ENCODE data around the gene LLGL2. TPM values are rescaled to one million over a fixed set of nuclear protein-coding genes. Genes with fewer than 3 reads are reported as not detected.

LLGL2 gene
- total RNA-seq, 2 experiments from 2014 or later = 15.6 to 17.1 TPM

DNA sequence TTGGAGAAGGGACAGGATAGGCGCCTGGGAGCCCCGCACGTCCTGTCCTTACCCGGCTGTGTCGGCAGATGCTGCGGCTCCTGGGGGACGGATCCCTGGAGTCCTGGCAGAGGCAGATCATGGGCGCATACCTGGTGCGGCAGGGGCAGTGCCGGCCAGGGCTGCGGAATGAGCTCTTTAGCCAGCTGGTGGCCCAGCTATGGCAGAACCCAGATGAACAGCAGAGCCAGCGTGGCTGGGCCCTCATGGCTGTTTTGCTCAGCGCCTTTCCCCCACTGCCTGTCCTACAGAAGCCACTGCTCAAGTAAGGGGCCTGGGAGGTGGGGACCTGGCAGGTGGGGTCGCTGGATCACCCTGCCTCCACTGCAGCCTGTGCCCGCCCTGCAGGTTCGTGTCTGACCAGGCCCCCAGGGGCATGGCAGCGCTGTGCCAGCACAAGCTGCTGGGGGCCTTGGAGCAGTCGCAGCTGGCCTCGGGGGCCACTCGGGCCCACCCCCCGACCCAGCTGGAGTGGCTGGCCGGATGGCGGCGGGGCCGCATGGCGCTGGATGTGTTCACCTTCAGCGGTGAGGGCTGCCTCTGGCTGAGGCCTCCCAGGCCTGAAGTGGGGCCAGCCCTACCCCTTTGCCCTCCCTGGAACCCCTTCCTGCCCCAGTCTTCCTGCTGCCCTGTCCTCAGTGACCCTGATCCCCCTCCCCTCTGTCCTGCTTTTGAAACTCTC is 87.6 kb downstream of the LLGL2 start:
- CTCF ChIA-PET = interaction anchor here (1.7 kb wide), 1 partner anchor 20 kb away, joined by 5 read pairs; the partner anchor contains the start of gene SMIM5
- Mint-ChIP-seq H3K36me3 (no peaks in the 10 kb centered on the region), H3K9me3 (no peaks in the 10 kb centered on the region), H3K4me1 (ENCODE audit: low read depth) (no peaks in the 10 kb centered on the region), H3K27me3 (no peaks in the 10 kb centered on the region), H3K27ac (no peak overlapping the region), H3K4me3 (no peak overlapping the region)
- POLR2A ChIA-PET = no interaction called here
- intact Hi-C loops (cut with micrococcal nuclease) = no loop called here
- no peak for DNase-seq

- intact Hi-C loops (cut with micrococcal nuclease) = no loop called here
- POLR2A ChIA-PET = no interaction called here
- Mint-ChIP-seq H3K36me3 (no peaks in the 10 kb centered on the region), H3K4me1 (ENCODE audit: low read depth) (no peaks in the 10 kb centered on the region), H3K9me3 (no peaks in the 10 kb centered on the region), H3K27ac (no peak overlapping the region), H3K27me3 (no peaks in the 10 kb centered on the region), H3K4me3 (no peak overlapping the region)
- CTCF ChIA-PET = interaction anchor here (1.7 kb wide), 1 partner anchor 19 kb away, joined by 5 read pairs; the partner anchor contains the start of gene SMIM5
- no peak for DNase-seq
Measured at GRCh38 chr17:75614006-75614405, 88.5 kb downstream of the LLGL2 start.

DNA sequence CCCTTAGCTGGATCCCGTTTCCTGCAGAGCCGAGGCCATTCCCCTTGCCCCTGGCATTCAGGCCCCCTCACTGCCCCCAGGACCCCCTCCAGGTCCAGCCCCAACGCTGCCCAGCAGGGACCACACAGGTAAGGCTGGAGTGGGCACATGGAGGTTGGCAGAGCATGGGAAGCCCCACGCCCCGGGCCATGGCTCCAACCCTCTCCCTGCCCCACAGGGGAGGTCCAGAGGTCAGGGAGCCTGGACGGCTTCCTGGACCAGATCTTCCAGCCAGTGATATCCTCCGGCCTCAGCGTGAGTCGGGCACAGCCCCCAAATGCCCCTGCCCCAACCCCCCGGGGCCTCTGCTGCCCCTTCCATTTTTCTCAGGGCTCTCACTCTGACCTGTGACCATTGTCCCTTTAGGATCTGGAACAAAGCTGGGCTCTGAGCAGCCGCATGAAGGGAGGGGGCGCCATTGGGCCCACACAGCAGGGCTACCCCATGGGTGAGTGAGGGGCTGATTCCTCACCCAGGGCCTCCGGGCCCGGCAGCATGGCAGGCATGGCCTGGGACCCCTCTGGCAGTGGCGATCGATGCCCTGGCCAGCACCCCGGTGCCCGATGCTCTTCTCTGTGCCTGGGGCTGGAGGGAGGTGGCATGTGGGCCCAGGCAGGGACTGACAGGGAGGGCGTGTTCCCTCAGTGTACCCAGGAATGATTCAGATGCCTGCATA is 89.2 kb downstream of the LLGL2 start:
- POLR2A ChIA-PET = no interaction called here
- H3K27ac Mint-ChIP-seq = no peak overlapping the region

GRCh38 chr17:75615301-75615700 is 89.8 kb downstream of the LLGL2 start:
- Mint-ChIP-seq H3K27me3 (no peaks in the 10 kb centered on the region), H3K4me1 (ENCODE audit: low read depth) (no peaks in the 10 kb centered on the region), H3K9me3 (no peaks in the 10 kb centered on the region), H3K36me3 (no peaks in the 10 kb centered on the region), H3K4me3 (no peak overlapping the region), H3K27ac (no peak overlapping the region)
- POLR2A ChIA-PET = no interaction called here
- intact Hi-C loops (cut with micrococcal nuclease) = no loop called here
- CTCF ChIA-PET = no interaction called here
- DNase-seq = no peak

More for the DNA sequence above, 89.2 kb downstream of the LLGL2 start:
- Mint-ChIP-seq H3K27me3 (no peaks in the 10 kb centered on the region), H3K36me3 (no peaks in the 10 kb centered on the region), H3K9me3 (no peaks in the 10 kb centered on the region), H3K4me1 (ENCODE audit: low read depth) (no peaks in the 10 kb centered on the region), H3K4me3 (no peak overlapping the region)
- DNase-seq = no peak
- CTCF ChIA-PET = no interaction called here
- intact Hi-C loops (cut with micrococcal nuclease) = no loop called here

DNA sequence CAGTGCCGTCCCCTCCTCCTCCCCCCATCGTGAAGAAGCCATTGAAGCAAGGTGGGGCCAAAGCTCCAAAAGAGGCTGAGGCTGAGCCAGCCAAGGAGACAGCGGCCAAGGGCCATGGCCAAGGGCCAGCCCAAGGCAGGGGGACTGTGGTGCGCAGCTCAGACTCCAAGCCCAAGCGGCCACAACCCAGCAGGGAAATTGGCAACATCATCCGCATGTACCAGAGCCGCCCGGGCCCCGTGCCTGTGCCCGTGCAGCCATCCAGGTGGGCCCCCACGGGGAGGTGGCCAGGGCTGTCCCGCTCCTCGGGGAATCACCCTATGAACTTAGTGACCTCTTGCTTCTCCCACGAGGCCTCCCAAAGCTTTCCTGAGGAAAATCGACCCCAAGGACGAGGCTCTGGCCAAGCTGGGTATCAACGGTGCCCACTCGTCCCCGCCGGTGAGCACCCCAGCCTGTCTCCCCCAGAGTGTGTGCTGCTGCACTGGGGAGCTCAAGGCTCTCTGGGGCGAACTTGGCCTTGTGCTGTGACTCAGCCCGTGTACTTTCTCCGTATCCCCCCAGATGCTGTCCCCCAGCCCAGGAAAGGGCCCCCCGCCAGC is 91.1 kb downstream of the LLGL2 start:
- H3K27me3 Mint-ChIP-seq = no peaks in the 10 kb centered on the region
- intact Hi-C loops (cut with micrococcal nuclease) = no loop called here
- no peaks in the 10 kb centered on the region for H3K9me3 Mint-ChIP-seq
- no peaks in the 10 kb centered on the region for H3K36me3 Mint-ChIP-seq
- H3K27ac Mint-ChIP-seq = no peak overlapping the region
- DNase-seq = no peak
- ChIA-PET POLR2A (interaction anchor here (1.1 kb wide), 1 partner anchor 122 kb away, joined by 3 read pairs; no protein-coding TSS in a partner anchor), CTCF (interaction anchor here (1.0 to 2.1 kb wide), 4 partner anchors 9 to 131 kb away, joined by 4 to 11 read pairs (median 6); partner anchors contain the start of gene SMIM5)
- H3K4me1 Mint-ChIP-seq (ENCODE audit: low read depth) = no peaks in the 10 kb centered on the region
- no peak overlapping the region for H3K4me3 Mint-ChIP-seq

GRCh38 chr17:75617218-75617617 is 91.7 kb downstream of the LLGL2 start:
- intact Hi-C loops (cut with micrococcal nuclease) = no loop called here
- Mint-ChIP-seq H3K4me1 (ENCODE audit: low read depth) (no peaks in the 10 kb centered on the region), H3K4me3 (no peak overlapping the region), H3K9me3 (no peaks in the 10 kb centered on the region), H3K36me3 (no peaks in the 10 kb centered on the region), H3K27me3 (no peaks in the 10 kb centered on the region), H3K27ac (no peak overlapping the region)
- CTCF ChIA-PET = interaction anchor here (1.0 to 2.1 kb wide), 4 partner anchors 9 to 130 kb away, joined by 4 to 11 read pairs (median 6); partner anchors contain the start of gene SMIM5
- DNase-seq = no peak
- POLR2A ChIA-PET = interaction anchor here (0.5 to 1.1 kb wide), 2 partner anchors 122 to 394 kb away, joined by 3 to 4 read pairs; no protein-coding TSS in a partner anchor

DNA sequence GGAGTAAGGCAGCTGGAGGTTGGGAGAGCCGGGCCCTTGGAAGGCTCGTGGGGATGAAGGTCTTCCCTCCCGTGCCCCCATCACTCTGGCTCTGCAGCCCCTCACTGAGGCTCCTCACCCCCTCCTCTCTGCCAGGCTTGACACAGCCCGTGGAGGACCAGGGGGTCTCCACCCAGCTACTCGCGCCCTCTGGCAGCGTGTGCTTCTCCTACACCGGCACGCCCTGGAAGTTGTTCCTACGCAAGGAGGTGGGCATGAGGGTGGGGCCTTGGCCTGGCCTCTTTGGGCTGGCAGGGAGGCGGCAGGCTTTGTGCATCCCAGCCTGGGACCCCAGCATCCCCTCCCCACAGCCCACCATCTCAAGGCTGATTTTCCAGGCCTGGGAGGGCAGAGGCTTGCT is 92.2 kb downstream of the LLGL2 start:
- DNase-seq = no peak
- intact Hi-C loops (cut with micrococcal nuclease) = no loop called here
- Mint-ChIP-seq H3K36me3 (no peaks in the 10 kb centered on the region), H3K27me3 (no peaks in the 10 kb centered on the region), H3K27ac (no peak overlapping the region), H3K4me3 (no peak overlapping the region), H3K9me3 (no peaks in the 10 kb centered on the region), H3K4me1 (ENCODE audit: low read depth) (no peaks in the 10 kb centered on the region)
- POLR2A ChIA-PET = interaction anchor here (0.5 kb wide), 1 partner anchor 393 kb away, joined by 4 read pairs; no protein-coding TSS in a partner anchor
- CTCF ChIA-PET = interaction anchor here (2.0 to 2.1 kb wide), 2 partner anchors 16 kb away, joined by 8 to 11 read pairs; partner anchors contain the start of gene SMIM5

DNA sequence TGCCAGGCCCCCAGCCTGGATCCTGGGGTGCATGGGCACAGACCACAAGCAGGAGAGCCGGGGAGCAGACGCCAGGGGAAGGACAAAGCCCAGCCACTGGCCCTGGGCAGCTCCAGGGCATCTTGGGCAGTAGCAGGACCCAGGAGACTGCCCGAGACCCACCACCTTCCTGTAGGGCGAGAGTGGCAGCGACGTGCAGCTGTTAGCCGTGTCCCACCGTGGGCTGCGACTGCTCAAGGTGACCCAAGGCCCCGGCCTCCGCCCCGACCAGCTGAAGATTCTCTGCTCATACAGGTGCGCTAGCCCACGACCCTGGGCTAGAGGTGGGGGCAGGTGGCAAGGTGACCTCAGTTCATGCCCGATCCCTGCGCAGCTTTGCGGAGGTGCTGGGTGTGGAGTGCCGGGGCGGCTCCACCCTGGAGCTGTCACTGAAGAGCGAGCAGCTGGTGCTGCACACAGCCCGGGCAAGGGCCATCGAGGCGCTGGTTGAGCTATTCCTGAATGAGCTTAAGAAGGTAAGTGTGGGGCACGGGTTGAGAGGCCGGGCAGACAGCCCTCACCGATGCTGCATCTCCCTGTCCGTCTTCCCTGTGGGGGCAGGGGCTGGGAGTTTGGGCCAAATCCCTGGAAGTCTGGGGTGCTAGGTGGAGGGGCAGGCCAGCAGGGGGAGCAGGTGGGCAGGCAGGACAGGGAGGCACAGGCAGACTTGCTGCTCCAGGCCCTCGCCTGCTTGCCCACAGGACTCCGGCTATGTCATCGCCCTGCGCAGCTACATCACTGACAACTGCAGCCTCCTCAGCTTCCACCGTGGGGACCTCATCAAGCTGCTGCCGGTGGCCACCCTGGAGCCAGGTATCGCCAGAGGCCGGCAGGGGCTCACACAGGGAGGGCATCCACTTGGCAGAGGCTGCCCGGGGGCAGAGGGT is 94.3 kb downstream of the LLGL2 start:
- Mint-ChIP-seq H3K27me3 (no peaks in the 10 kb centered on the region), H3K27ac (no peak overlapping the region), H3K9me3 (no peaks in the 10 kb centered on the region), H3K4me3 (no peak overlapping the region), H3K4me1 (ENCODE audit: low read depth) (no peaks in the 10 kb centered on the region), H3K36me3 (no peaks in the 10 kb centered on the region)
- DNase-seq = peak; percentile 30
- intact Hi-C loops (cut with micrococcal nuclease) = no loop called here
- CTCF ChIA-PET = interaction anchor here (0.8 to 7.0 kb wide), 6 partner anchors 8 to 390 kb away, joined by 3 to 60 read pairs (median 5); partner anchors contain the start of gene SMIM5
- POLR2A ChIA-PET = no interaction called here

DNA sequence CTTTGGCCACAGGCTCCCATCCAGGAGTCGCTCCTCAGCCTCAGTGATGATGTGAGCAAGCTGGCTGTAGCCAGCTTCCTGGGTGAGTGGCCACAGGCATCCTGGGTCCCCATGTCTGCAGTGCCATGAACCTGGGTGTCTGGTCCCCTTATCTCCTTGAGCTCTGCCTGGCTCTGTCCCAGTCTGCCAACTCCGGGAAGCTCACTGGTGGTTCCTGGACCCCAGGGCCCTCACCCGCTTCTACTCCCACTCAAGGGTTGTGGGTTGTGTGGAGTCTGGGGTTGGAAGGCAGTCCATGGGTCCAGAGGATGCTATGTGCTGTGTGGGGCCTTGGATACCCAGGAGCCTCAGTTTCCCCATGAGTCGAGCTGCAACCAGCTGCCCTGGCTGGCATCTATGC is 96.0 kb downstream of the LLGL2 start:
- H3K36me3 Mint-ChIP-seq = no peaks in the 10 kb centered on the region
- ChIA-PET POLR2A (no interaction called here), CTCF (interaction anchor here (0.8 to 7.0 kb wide), 3 partner anchors 12 to 132 kb away, joined by 3 to 60 read pairs (median 11); partner anchors contain the start of gene SMIM5)
- DNase-seq = no peak
- H3K9me3 Mint-ChIP-seq = no peaks in the 10 kb centered on the region
- no peak overlapping the region for H3K4me3 Mint-ChIP-seq
- H3K27me3 Mint-ChIP-seq = no peaks in the 10 kb centered on the region
- no peaks in the 10 kb centered on the region for H3K4me1 Mint-ChIP-seq (ENCODE audit: low read depth)
- intact Hi-C loops (cut with micrococcal nuclease) = no loop called here
- H3K27ac Mint-ChIP-seq = no peak overlapping the region

DNA sequence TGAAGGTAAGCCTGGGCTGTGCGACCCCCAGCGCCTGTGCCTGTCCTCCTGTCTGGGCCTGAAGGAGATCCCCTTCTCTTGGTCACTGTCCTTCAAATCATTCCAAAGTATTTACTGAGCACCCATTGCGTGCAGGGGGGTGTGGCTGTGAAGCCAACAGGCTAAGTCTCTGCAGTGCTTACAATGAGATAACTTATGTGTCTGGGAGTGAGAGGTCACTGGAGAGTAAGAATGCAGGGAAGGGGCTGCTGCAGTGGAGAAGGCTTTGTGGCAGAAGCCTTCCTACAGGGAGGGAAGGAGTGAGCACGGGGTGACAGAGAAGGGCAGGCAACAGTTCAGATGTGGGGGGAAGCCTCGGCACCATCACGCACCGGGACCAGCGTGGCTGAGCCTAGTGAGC is 96.6 kb downstream of the LLGL2 start:
- DNase-seq = no peak
- Mint-ChIP-seq H3K4me3 (no peak overlapping the region), H3K9me3 (no peaks in the 10 kb centered on the region), H3K27me3 (no peaks in the 10 kb centered on the region), H3K27ac (no peak overlapping the region), H3K4me1 (ENCODE audit: low read depth) (no peaks in the 10 kb centered on the region), H3K36me3 (no peaks in the 10 kb centered on the region)
- CTCF ChIA-PET = interaction anchor here (7.0 kb wide), 1 partner anchor 12 kb away, joined by 60 read pairs; the partner anchor contains the start of gene SMIM5
- POLR2A ChIA-PET = no interaction called here
- intact Hi-C loops (cut with micrococcal nuclease) = no loop called here

DNA sequence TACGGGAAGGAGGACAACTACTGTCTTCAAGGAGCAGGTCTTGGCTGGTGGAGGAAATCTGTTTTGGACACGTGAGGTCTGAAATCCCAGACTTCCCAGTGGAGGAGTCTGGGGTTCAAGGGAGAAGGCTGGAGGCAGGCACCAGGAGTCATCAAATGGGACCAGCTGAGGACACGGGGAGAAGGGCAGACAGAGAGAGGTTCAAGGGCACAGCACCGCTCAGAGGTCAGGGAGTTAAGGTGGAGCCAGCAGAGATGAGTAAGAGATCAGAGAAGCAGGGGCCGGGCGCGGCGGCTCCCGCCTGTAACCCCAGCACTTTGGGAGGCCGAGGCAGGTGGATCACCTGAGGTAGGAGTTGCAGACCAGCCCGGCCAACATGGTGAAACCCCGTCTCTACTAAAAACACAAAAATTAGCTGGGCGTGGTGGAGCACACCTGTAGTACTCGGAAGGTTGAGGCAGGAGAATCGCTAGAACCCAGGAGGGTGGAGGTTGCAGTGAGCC is 97.3 kb downstream of the LLGL2 start:
- no peaks in the 10 kb centered on the region for H3K27me3 Mint-ChIP-seq
- intact Hi-C loops (cut with micrococcal nuclease) = no loop called here
- H3K4me3 Mint-ChIP-seq = no peak overlapping the region
- POLR2A ChIA-PET = no interaction called here
- no peaks in the 10 kb centered on the region for H3K9me3 Mint-ChIP-seq
- H3K27ac Mint-ChIP-seq = no peak overlapping the region
- CTCF ChIA-PET = interaction anchor here (7.0 kb wide), 1 partner anchor 11 kb away, joined by 60 read pairs; the partner anchor contains the start of gene SMIM5
- no peaks in the 10 kb centered on the region for H3K4me1 Mint-ChIP-seq (ENCODE audit: low read depth)
- H3K36me3 Mint-ChIP-seq = no peaks in the 10 kb centered on the region
- DNase-seq = no peak

All from activated CD4-positive, alpha-beta memory T cell treated with anti-CD3 and anti-CD28 coated beads for 36 hours (primary cell).